ENCODE data around the gene SRSF11. TPM values are rescaled to one million over a fixed set of nuclear protein-coding genes. Genes with fewer than 3 reads are reported as not detected.
A peak's percentile ranks its signal among the peaks of the same experiment; 100 is the strongest.

Gene SRSF11
- total and polyA plus RNA-seq, 2 of the 4 experiments (the other 2 are of a cell fraction) = 94.5 to 149 TPM

DNA sequence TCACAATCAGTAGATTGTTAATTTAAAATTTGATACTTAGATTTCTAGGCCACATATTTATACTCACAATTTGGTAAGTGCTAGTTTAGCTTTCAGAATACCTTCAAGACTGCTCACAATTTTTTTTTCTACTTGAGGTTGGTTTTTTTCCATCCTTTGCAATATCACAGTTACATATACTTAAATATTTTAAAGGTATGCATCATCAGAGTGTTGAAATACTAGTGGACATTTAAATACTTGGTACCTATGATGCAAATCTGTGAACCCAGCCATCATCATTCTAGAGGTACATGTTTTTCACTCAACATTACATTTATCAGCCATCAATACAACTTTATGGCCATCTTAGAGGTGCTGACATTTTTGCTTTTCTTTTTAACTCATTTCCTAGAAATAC, 9.6 kb upstream of the SRSF11 start:
- intact Hi-C loops (cut with micrococcal nuclease) = no loop called here
- no peak overlapping the region for H3K4me2 ChIP-seq (ENCODE audit: low read depth, low read length)

More for the DNA sequence above, 9.6 kb upstream of the SRSF11 start:
- Histone ChIP-seq H3K9me1 (ENCODE audit: insufficient read depth, low read length) (peaks cover 10% of the 10 kb centered on the region; the same call in 1 of the 2 replicates), H2BK120ac (ENCODE audit: low read depth, low read length) (no peak overlapping the region), H4K91ac (ENCODE audit: insufficient read depth, low read depth, low read length) (no peak overlapping the region), H3K9ac (ENCODE audit: low read depth, low read length) (no peak overlapping the region), H2BK15ac (ENCODE audit: low read depth, low read length) (no peak overlapping the region), H2BK5ac (ENCODE audit: low read depth, low read length, poor library complexity, severe bottlenecking) (peak overlapping the region; percentile 48), H4K5ac (ENCODE audit: low read depth, low read length) (no peak overlapping the region), H3K4me1 (ENCODE audit: control insufficient read depth, insufficient read depth, low read length) (peaks cover 1% of the 10 kb centered on the region; the same call in 1 of the 2 replicates), H3K36me3 (ENCODE audit: control insufficient read depth, insufficient read depth, low read length) (peaks cover 18% of the 10 kb centered on the region), H4K8ac (ENCODE audit: low read depth in 2 of 2, low read length in 2 of 2) (no peak overlapping the region), H4K20me1 (ENCODE audit: insufficient read depth, low read length) (peaks cover 42% of the 10 kb centered on the region), H2AK5ac (ENCODE audit: low read depth, low read length) (no peak overlapping the region), H3K4ac (ENCODE audit: low read depth, low read length) (no peak overlapping the region), H3K23ac (ENCODE audit: low read depth, low read length) (0 out of 2 replicates have a peak overlapping the region, but pooled peaks have one; percentile 20), H3K27ac (ENCODE audit: insufficient read depth, low read length) (no peak overlapping the region), H3K18ac (ENCODE audit: low read depth, low read length) (no peak overlapping the region), H3K14ac (replicated peaks; ENCODE audit: low read depth, low read length) (no peak overlapping the region), H2AFZ (replicated peaks; ENCODE audit: low read length, poor library complexity) (no peak overlapping the region), H3K4me3 (ENCODE audit: insufficient read depth, low read depth, low read length) (no peak overlapping the region), H2BK20ac (ENCODE audit: low read depth, low read length) (no peak overlapping the region), H3K56ac (ENCODE audit: extremely low read depth, insufficient read depth, low read length) (no peak overlapping the region), H3K9me3 (ENCODE audit: control insufficient read depth, insufficient read depth, low read length) (no peaks in the 10 kb centered on the region), H3K27me3 (ENCODE audit: control insufficient read depth, insufficient read depth, low read length) (no peaks in the 10 kb centered on the region), H2AK9ac (replicated peaks; ENCODE audit: low read depth, low read length, poor library complexity) (no peak overlapping the region), H3K79me1 (ENCODE audit: low read depth in 1 of 2, low read length in 2 of 2) (peaks cover 5 to 36% of the 10 kb centered on the region in 2 experiments; a peak in 3 of 4 replicates)
- in situ Hi-C loops (cut with MboI; ENCODE audit: low sequenced_read_pairs) = no loop called here
- POLR2A ChIA-PET (ENCODE audit: unreplicated experiment) = no interaction called here
- TF ChIP-seq CEBPB (IDR thresholded peaks at IDR 0.05; ENCODE audit: low read depth, low read length) (peak; percentile 39; the same call in 1 of the 2 replicates), CHD1 (IDR thresholded peaks at IDR 0.05; ENCODE audit: low read depth, low read length) (no peak)
- DNase-seq (peak; percentile 35), ATAC-seq (ENCODE audit: low read depth) (no peak)
- CTCF ChIA-PET = no interaction called here
- BruUV-seq (replicated peaks) = no TSS peak
- dilution Hi-C loops (cut with HindIII; ENCODE audit: low sequenced_read_pairs, unreplicated experiment) = no loop called here
